HT-29 (cell line): ENCODE measurements around the gene NOTCH1. TPM values are rescaled to one million over a fixed set of nuclear protein-coding genes. Genes with fewer than 3 reads are reported as not detected.

Experiments
- DNase-seq: peaks from one replicate; pipeline ENCODE4 v3.0.0-alpha.2; 2015; ENCODE audit warnings: low spot score
- small RNA-seq: library from RNA; depleted of rRNA; stranded (forward); fragments of <200 nt; gene quantifications from one replicate; pipeline ENCODE3, GENCODE V24; 2014
- total RNA-seq: library from RNA; depleted of rRNA; stranded (reverse); fragments of >200 nt; shearing (Covaris generic); gene quantifications from 2 replicates; pipeline ENCODE4 v1.2.3, GENCODE V29; 2014; rRNA removed

NOTCH1 gene
- total RNA-seq, 1 experiment from 2014 or later: 57.7 TPM

DNA sequence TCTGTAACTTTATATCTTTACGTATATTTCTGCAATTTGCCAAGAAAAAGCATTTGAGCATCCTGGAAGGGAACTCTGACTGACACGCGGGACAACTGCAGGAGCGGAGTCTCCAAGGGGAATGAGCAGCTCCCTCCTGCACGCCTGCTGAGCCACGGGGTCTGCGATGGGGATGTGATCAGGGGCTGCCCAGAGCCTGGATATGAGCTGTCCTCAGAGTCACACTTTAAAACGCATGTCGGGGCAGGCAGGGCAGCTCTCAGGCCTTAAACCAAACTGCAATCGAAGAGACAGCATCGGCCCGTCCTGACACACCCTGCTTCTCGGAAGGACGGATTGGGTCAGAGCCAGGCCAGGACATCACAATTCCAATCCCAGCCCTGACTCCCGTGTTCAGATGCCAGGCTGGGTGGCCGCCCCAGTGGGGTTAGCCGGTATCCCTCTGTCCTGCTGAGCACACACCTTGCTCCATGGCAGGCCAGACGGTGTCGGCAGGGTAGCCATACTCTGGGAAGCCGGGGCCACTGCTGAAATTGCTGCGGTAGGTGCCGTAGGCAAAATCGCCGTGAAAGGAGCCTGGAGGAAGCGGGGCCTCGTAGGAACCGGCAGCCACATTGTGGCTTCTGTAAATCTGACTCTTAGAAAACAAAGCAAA is 80.2 kb downstream of the NOTCH1 start:
- DNase-seq: no peak

DNA sequence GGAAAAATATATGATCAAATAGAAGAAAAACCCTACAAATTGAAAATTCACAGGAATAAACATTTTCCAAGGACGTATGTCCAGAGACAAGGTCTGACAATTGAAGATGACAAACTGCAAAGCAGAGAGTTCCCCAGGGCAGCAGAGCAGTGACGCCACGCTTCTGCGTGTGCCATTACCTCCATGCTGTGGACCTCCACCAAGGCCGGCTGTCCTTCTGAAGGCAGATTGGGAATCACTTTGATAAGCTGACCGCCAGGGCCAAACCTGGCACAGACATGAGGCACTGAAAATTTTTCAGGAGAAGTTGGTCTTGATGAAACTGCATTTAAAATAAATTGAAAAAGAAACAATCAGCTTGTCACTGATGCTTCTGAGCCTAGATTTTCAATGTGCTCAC is 81.6 kb downstream of the NOTCH1 start:
- no peak for DNase-seq

DNA sequence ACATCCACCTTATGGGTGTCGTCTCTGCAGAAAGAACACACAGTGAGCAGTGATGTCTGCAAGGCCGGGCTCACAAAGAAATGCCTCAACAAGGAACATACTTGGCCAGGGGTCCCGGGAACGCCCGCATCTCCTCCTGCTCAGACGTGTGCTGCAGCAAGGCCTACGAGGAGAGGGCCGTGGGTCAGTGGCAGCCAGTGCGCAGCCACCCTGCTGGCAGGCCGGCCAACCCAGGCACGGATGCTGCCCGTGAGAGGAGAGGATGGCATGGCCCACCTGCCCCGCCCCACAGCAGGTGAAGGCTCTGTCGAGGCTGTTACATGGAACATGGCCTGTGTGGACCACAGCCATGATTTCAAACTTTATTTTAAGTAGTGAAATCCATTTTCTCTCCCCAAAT is 82.3 kb downstream of the NOTCH1 start:
- DNase-seq: no peak

DNA sequence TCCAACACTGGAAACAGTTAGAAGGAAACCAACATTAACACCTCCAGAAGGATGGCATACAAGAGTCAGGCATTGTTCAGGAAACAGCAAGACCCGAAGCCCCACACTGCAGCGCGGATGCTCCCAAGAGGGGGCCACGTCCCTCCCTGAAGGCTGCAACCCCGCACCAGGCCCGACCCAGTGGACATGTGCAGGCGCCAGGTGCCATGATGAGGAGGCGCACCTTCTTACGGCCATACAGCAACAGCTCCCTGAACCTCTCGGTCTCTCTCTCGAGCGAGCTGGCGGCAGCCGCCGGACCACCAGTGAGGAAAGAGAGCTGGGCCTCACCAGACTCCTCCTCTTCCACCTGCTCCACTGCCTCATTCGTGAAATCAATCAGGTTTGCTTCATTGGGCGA is 83.2 kb downstream of the NOTCH1 start:
- no peak for DNase-seq

DNA sequence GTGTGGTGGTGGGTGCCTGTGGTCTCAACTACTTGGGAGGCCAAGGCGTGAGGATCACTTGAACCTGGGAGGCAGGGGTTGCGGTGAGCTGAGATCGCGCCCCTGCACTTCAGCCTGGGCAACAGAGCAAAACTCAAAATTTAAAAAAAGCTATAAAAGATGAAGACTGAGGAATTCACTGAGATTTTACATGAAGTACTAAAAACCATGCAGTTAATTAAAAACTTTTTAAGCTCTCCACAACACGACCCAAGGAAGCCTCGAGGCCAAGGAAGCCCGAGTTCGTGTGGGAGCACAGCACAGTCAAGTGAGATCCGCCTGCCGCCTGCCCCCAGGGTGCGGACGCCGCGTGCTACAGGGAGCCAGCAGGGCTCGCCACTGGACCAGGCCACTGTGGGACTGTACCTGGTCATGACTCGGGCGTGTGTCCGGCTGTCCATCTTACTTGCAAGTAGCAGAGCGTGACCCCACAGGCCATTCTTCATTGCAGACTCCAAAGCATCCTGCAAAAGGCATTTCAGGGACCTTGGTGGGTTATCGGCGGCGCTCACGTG is 85.0 kb downstream of the NOTCH1 start:
- no peak for DNase-seq

DNA sequence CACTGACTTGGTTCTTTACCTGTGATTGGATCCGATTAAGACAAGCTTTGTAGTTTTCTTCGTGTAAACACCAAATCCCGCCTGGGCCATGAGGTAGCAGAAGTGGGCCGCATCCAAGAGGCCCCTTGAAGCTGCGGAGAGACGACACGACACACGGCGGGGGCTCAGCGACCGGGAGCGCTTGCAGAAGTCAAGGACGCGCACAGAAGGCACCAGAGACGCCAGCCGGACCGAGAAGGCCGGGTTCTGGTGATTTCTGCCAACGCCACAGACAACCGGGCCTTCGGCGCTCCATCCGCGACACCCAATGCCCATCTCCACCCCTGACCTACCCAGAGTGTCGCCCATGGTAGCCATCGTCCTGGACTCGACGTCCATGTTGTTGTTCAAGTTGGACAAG is 86.4 kb downstream of the NOTCH1 start:
- no peak for DNase-seq

GRCh38 chr9:136457326-136457725 is 88.5 kb downstream of the NOTCH1 start:
- DNase-seq: no peak

GRCh38 chr9:136456258-136456657 is 89.6 kb downstream of the NOTCH1 start:
- no peak for DNase-seq

- DNase-seq: no peak
Observed at GRCh38 chr9:136455043-136456002, 90.5 kb downstream of the NOTCH1 start.

DNA sequence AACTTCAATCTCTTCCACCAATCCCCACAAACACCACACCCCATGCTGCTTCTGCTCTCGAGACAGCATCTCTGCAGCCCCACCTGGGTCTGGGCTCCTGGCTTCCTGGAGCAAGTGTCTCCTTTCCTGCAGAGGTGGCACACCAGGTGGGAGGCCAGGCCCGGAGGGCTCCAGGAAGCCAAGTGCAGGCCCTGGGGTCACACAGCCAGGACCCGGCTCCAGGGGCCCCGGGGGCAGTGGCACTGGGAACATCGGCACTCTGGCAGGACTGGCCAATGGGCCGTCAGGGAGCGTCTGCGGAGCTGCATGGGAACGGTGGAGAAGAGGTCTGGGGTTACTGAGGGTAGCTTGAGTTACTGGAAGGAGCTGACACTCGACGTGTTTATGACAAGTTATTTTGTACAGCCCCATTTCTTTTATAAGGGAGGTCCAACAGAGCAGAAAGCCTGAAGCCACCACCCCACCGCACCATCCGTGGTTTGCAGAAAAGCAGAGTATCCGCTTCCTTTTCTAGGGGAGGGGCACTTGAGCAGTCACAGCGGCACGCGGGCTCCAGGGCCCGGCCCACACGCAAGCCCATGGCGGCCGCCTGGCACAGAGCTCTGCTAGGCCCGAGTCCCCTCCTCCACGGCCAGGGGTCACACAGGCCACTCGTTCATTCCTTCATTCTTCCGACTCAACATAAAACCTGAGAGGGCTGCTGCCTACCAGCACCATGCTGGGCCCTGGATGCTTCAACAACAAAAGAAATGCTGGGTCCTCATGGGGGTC is 91.6 kb downstream of the NOTCH1 start:
- no peak for DNase-seq

GRCh38 chr9:136453326-136453725 is 92.5 kb downstream of the NOTCH1 start:
- no peak for DNase-seq

GRCh38 chr9:136451221-136451877 is 94.5 kb downstream of the NOTCH1 start:
- no peak for DNase-seq

DNA sequence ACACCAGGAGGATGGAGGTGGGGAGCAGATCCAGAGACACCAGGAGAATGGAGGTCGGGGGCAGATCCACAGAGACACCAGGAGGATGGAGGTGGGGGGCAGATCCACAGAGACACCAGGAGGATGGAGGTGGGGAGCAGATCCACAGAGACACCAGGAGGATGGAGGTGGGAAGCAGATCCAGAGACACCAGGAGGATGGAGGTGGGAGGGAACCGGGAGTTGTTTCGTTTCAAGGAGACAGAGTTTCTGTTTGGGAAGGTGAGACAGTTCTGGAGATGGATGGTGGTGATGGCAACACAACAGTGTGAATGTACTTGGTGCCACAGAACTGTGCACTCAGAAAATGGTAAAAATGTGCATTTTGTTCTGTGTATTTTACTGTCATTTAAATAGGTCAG is 97.2 kb downstream of the NOTCH1 start:
- no peak for DNase-seq

GRCh38 chr9:136447173-136447778 is 98.6 kb downstream of the NOTCH1 start:
- DNase-seq: no peak

DNA sequence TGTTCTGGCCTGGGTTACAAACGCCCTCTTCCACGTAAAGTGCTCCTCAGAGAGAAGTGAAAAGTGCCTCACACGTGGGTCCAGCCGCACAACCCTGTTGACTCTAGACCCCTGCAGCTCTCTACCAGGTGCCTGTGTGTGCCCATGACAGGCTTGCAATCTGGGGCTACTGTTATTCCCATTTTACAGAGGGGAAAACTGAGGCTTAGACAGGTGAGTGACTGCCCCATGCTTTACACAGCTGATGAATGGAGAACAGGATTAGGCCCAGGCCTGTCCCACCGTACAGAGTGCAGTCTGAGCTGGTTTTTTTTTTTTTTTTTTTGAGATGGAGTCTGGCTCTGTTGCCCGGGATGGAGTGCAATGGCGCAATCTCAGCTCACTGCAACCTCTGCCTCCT is 100.0 kb downstream of the NOTCH1 start:
- DNase-seq: no peak

Small RNA genes within 50 kb of the gene (small RNA-seq; reads per million reads assigned to genes)
- gene MIR4673: not detected
- gene MIR4674: not detected

Other genes with a start within 250 kb of the NOTCH1 start
- gene CCDC187, start 242.0 kb downstream of the NOTCH1 start, total RNA-seq: 2.5 TPM in 2 replicates
- 1.4 TPM in 2 replicates for gene GPSM1, start 218.5 kb downstream of the NOTCH1 start, total RNA-seq
- gene DNLZ, start 182.3 kb downstream of the NOTCH1 start, total RNA-seq: 78.9 and 82.3 TPM in 2 replicates
- gene CARD9, start 172.4 kb downstream of the NOTCH1 start, total RNA-seq: 98.9 and 116 TPM in 2 replicates
- gene SNAPC4, start 145.9 kb downstream of the NOTCH1 start, total RNA-seq: 19.0 and 21.0 TPM in 2 replicates
- gene ENTR1, start 135.4 kb downstream of the NOTCH1 start, total RNA-seq: 178 and 196 TPM in 2 replicates
- 147 and 152 TPM in 2 replicates for gene PMPCA, start 135.4 kb downstream of the NOTCH1 start, total RNA-seq
- 15.9 and 16.4 TPM in 2 replicates for gene INPP5E, start 106.2 kb downstream of the NOTCH1 start, total RNA-seq
- 37.9 and 43.5 TPM in 2 replicates for gene SEC16A, start 63.0 kb downstream of the NOTCH1 start, total RNA-seq
- gene EGFL7, start 116.9 kb upstream of the NOTCH1 start, total RNA-seq: 3.2 and 6.4 TPM in 2 replicates
- 160 and 167 TPM in 2 replicates for gene AGPAT2, start 141.4 kb upstream of the NOTCH1 start, total RNA-seq
- gene DIPK1B, start 166.5 kb upstream of the NOTCH1 start, total RNA-seq: not detected in 2 replicates
- gene LCN10, start 196.9 kb upstream of the NOTCH1 start, total RNA-seq: not detected in 2 replicates
- gene LCN6, start 202.5 kb upstream of the NOTCH1 start, total RNA-seq: not detected in 2 replicates
- not detected in 2 replicates for gene LCN8, start 212.2 kb upstream of the NOTCH1 start, total RNA-seq
- gene LCN15, start 218.5 kb upstream of the NOTCH1 start, total RNA-seq: 0.60 TPM in 1 of 2 replicates, not detected in the other
- gene TMEM141, start 245.3 kb upstream of the NOTCH1 start, total RNA-seq: 357 and 376 TPM in 2 replicates